Uterus (tissue), 4 donors: ENCODE measurements around the gene ZNF738. TPM values are rescaled to one million over a fixed set of nuclear protein-coding genes. Genes with fewer than 3 reads are reported as not detected.
A peak's percentile ranks its signal among the peaks of the same experiment; 100 is the strongest.

Experiments used
- DNase-seq, 2 donors: peaks; one replicate each; pipeline ENCODE4 v3.0.0-alpha.2; 2019 to 2020
- H3K27ac ChIP-seq, 2 donors: fragments of 200-600 bp; sonication (generic); 1 replicate in 1 of 2; 2 replicates in 1 of 2; pipeline ENCODE4 v1.5.1; 2016 to 2018
- H3K27me3 ChIP-seq, 2 donors: fragments of 200-600 bp; sonication (generic); one replicate each; pipeline ENCODE4 v1.5.1; 2018 to 2019; ENCODE audit warnings: control low read depth in 1 of 2
- H3K36me3 ChIP-seq, 2 donors: fragments of 200-600 bp; sonication (generic); one replicate each; pipeline ENCODE4 v1.5.1; 2019; ENCODE audit warnings: control low read depth in 1 of 2
- H3K4me1 ChIP-seq, 2 donors: fragments of 200-600 bp; sonication (generic); one replicate each; pipeline ENCODE4 v1.5.1; 2018 to 2019; ENCODE audit warnings: control low read depth in 1 of 2
- H3K4me3 ChIP-seq, 2 donors: fragments of 200-600 bp; sonication (generic); 1 replicate in 1 of 2; 2 replicates in 1 of 2; pipeline ENCODE4 v1.5.1; 2018 to 2019; ENCODE audit warnings: mild to moderate bottlenecking in 1 of 2
- H3K9me3 ChIP-seq, 2 donors: fragments of 200-600 bp; sonication (generic); one replicate each; pipeline ENCODE4 v1.5.1; 2019; ENCODE audit warnings: control low read depth in 1 of 2
- CTCF ChIP-seq, 4 experiments: fragments of 200-600 bp in 2 of 4; fragments of 450-650 bp in 2 of 4; sonication (generic) in 2 of 4; IDR thresholded peaks; one replicate each; pipeline ENCODE4 v1.5.1; 2016 to 2019; ENCODE audit warnings: antibody characterized with exemption in 4 of 4, mild to moderate bottlenecking in 2 of 4, moderate library complexity in 1 of 4
- POLR2A ChIP-seq, 2 donors: fragments of 450-650 bp; IDR thresholded peaks; one replicate each; pipeline ENCODE4 v1.6.1; 2016; ENCODE audit warnings: antibody characterized with exemption in 2 of 2, mild to moderate bottlenecking in 1 of 2, moderate library complexity in 1 of 2
- intact Hi-C: fragments of 100-400 bp; cut with DNase I; formaldehyde crosslinking; loops from one replicate; pipeline ENCODE4 v1.15.1; 2023; ENCODE audit warnings: low total_unique reads
- total RNA-seq, 4 donors: library from RNA; depleted of rRNA in 3 of 4; stranded (reverse); fragments of >200 nt in 3 of 4; gene quantifications; one replicate each; pipeline versions ENCODE4 v1.1.0 to v1.2.4, GENCODE V29; 2014 to 2023
- donor health status: DM: yes; HTN: yes; CAD: no.

The ZNF738 gene
- total RNA-seq, 4 donors from 2014 or later = 0.59 to 48.8 (median 3.3) TPM

- no peak overlapping the region for H3K27ac ChIP-seq
- no peak for TF ChIP-seq CTCF (IDR thresholded peaks at IDR 0.05)
- TF ChIP-seq POLR2A (IDR thresholded peaks at IDR 0.05) = no peak
- H3K9me3 ChIP-seq = peaks cover 0 to 41% of the 10 kb centered on the region in 2 donors
- H3K4me1 ChIP-seq = no peaks in the 10 kb centered on the region
- no peaks in the 10 kb centered on the region for H3K27me3 ChIP-seq
- intact Hi-C loops = no loop called here
- DNase-seq = no peak
- no peak overlapping the region for H3K4me3 ChIP-seq
- H3K36me3 ChIP-seq = no peaks in the 10 kb centered on the region
Measured at GRCh38 chr19:21383980-21384582, 25.3 kb downstream of the ZNF738 start.

GRCh38 chr19:21396121-21396520, 37.3 kb downstream of the ZNF738 start:
- no peak for DNase-seq
- Histone ChIP-seq H3K36me3 (no peaks in the 10 kb centered on the region), H3K4me3 (no peak overlapping the region), H3K9me3 (no peaks in the 10 kb centered on the region), H3K27me3 (no peaks in the 10 kb centered on the region), H3K4me1 (peaks cover 0 to 7% of the 10 kb centered on the region in 2 donors), H3K27ac (peak overlapping the region in 1 of 2 donors; percentile 72)
- intact Hi-C loops = no loop called here
- TF ChIP-seq CTCF (IDR thresholded peaks at IDR 0.05) = no peak
- TF ChIP-seq POLR2A (IDR thresholded peaks at IDR 0.05) = no peak

GRCh38 chr19:21396893-21397572, 38.2 kb downstream of the ZNF738 start, which contains the start of gene ZNF493:
TSS of gene ZNF493 (plus strand) at chr19:21397133. CDS start at chr19:21397238, 105 bp downstream.
- peak within 1 kb of the TSS; percentile 66 to 76 for H3K4me3 ChIP-seq
- peak within 1 kb of the TSS; percentile 72 to 76 for H3K27ac ChIP-seq
- intact Hi-C loops = no loop called here
- no peaks in the 10 kb centered on the region for H3K36me3 ChIP-seq
- H3K27me3 ChIP-seq = no peaks in the 10 kb centered on the region
- TF ChIP-seq POLR2A (IDR thresholded peaks at IDR 0.05) (peak; percentile 57 to 66), CTCF (IDR thresholded peaks at IDR 0.05) (no peak)
- DNase-seq = peak; percentile 95 to 96
- H3K4me1 ChIP-seq = peaks cover 0 to 7% of the 10 kb centered on the region in 2 donors
- no peaks in the 10 kb centered on the region for H3K9me3 ChIP-seq

- H3K27ac ChIP-seq = no peak overlapping the region
- intact Hi-C loops = no loop called here
- no peak for DNase-seq
Measured at GRCh38 chr19:21398851-21399250, 40.1 kb downstream of the ZNF738 start.

More at GRCh38 chr19:21398851-21399250, 40.1 kb downstream of the ZNF738 start:
- Histone ChIP-seq H3K27me3 (no peaks in the 10 kb centered on the region), H3K9me3 (no peaks in the 10 kb centered on the region), H3K4me3 (no peak overlapping the region), H3K36me3 (no peaks in the 10 kb centered on the region), H3K4me1 (peaks cover 0 to 7% of the 10 kb centered on the region in 2 donors)
- no peak for TF ChIP-seq POLR2A (IDR thresholded peaks at IDR 0.05)
- TF ChIP-seq CTCF (IDR thresholded peaks at IDR 0.05) = no peak
